GM21447 (cell line): ENCODE data around the gene MORN5.

ENCODE experiments used
- ATAC-seq: cut with Tn5 transposase; IDR thresholded peaks from one replicate; pipeline ENCODE4 v1.9.1; 2021; ENCODE audit not compliant: unreplicated experiment

The MORN5 gene

DNA sequence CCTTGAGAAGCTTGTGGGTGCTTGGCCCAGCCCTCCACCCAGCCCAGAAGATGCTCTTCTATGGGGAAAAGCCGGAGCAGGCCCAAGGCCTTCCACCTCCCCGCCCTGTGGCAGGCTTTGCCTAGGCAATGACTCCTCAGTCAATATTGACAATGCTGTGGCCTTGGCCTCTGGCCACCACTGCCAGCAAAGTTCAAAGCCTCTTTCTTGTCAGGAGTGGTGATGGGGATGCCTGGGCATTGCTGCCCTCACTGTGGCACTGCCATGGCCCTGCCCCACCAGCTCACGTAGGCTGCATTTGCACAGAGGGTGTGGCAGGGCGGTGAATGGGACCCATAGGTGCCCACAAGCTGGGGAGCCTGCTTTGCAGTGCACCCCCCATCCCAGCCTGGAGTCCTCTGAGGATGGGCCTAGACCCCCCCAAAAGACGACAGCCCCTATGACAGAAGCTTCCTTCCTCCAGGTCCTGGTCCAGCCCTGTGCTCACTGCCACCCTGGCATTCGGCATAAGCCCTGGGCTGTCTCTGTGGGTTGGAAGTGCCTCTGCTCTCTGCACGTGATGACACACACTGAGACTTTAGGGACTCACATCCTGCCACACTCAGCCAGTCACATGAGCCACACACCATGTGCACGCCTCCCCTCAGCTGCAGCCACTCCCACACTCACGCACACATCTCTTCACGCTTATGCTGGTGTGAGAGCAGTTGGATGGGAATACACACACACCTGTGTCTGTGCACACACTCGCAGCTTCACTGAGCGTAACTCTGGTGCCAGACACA is 31.1 kb downstream of the MORN5 start:
- ATAC-seq: no peak

DNA sequence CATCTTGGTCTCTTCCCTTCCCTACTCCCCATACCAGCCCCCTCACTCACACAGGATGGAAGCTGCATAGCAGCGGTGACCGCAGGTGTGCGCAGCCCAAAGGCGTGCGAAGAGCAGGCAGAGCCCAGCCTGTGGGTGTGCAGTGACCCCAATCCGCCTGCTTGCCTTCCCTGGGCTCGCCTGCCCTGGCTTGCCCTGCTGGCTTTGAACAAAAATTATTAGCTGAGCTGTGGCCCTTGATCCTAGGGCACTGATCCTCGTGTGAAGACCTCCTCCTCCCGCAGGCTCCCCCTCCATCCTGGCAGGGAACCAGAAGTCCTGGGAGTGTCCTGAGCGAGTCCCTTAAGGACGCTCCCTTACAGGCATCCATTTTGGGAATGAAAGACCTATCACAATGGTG is 31.9 kb downstream of the MORN5 start:
- no peak for ATAC-seq

DNA sequence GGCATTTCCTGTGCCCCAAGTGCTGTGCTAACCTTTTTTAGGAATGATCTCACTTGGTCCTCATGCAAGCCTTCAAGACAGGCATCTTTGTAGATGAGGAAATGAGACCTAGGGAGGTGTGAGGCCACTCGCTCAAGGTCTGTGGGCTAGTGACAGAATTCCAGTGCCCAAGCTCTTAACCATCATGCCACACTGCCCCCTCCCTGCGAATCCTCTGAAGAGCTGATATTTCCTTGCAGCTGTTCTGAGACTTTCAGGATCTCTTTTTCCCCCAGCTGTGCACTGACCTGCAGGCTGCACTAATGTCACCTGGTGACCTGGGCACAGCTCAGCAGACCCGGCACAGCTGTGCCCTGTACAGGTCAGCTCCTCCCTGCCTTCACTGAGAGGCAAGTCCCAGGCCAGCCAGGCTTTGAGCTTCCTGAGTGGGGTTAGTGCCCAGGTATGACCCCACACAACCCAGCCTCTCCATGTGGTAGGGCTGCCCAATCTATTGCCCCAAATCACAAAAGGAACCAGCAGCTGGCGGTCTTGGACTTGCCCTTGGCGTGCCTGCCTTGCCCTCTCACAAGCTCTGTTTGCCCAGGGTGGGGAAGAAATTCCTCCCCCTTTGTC is 32.7 kb downstream of the MORN5 start:
- no peak for ATAC-seq

DNA sequence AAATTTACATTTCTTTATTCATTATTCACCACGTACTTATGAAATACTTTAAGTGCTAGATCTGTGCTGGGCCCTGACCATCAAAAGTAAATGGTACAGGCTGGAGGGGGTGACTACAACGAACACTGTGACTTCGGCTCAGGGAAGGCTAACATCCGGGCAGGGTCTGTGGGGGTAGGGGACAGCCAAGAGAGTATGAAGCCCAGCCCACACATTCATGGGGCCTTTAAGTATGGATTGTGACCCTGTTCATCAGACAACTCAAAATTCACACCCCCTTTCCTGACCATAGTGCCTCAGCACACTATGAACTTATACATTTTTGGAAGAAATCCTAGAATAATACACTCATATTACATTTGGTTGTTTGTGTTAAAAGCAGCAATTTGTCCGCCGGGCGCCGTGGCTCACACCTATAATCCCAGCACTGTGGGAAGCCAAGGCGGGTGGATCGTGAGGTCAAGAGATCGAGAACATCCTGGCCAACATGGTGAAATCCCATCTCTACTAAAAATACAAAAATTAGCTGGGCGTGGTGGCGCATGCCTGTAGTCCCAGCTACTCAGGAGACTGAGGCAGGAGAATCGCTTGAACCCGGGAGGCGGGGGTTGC is 33.3 kb downstream of the MORN5 start:
- ATAC-seq: no peak

DNA sequence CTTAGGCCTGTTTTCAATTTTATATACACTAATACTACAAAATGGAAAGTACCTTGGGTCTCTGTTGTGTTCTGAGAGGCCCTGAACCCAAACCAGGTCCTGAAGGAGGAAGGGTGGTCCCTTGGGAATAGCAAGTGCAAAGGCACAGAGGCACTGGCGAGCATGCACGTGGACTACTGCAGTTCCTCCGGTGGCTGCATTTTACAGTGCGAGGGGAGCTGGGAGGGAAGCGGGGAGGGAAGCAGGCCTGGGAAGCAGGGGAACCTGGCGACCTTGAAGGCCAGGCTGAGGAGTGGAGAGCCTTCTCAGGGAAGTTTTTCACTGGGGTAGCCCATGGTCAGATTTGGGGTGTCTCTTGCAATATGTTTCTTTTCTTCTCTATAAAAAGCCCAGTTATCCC is 33.9 kb downstream of the MORN5 start:
- ATAC-seq: no peak

DNA sequence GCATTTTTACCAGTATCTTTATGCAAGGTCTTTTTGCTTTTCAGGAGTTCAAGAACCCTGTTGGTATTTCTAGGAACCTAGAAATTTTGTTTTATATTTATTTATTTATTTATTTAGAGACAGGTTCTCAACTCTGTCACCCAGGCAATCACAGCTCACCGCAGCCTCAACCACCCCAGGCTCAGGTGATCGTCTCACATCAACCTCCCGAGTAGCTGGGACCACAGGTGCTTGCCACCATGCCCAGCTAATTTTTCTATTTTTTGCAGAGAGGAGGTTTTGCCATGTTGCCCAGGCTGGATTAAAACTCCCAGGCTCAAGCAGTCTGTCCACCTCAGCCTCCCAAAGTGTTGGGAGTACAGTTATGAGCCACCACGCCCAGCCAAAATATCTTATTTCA is 36.2 kb downstream of the MORN5 start:
- no peak for ATAC-seq

DNA sequence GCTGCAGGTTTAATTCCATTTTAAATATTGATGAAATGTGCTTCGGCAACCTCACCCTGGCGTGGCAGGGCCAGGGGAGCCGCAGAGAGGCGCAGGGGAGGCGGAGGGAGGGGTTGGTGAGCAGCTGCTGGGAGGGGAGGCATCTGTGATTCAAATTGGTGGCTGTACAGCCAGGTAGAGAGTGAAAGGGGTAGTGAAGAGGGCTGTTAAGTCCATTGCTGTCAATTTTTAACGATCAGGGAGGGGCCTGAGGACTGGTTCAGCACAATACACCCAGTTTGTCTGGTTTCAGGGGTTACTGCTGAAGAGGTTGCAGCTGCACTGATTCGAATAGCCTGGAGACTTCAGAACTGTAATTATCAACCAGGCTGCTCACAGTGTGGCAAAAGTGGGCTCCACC is 37.7 kb downstream of the MORN5 start:
- no peak for ATAC-seq

DNA sequence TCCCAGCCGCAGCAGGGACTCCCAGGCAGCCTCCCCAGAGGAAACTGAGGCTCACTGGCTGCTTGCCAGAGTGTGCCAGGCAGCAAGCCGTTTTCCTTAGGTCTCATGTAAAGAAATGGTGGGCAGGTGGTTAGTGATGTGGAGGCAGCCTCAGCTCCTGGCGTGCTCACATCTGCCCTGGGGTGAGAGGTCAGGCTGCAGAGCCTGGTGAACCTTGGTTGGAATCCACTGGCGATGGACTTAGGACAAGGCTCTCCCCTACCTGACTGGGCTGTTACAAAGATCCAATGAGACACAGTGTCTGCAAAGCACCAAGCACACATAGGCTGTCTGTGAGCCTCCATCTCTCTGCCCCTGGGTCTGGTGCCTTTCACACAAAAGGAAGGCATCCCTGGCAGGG is 38.2 kb downstream of the MORN5 start:
- ATAC-seq: no peak

DNA sequence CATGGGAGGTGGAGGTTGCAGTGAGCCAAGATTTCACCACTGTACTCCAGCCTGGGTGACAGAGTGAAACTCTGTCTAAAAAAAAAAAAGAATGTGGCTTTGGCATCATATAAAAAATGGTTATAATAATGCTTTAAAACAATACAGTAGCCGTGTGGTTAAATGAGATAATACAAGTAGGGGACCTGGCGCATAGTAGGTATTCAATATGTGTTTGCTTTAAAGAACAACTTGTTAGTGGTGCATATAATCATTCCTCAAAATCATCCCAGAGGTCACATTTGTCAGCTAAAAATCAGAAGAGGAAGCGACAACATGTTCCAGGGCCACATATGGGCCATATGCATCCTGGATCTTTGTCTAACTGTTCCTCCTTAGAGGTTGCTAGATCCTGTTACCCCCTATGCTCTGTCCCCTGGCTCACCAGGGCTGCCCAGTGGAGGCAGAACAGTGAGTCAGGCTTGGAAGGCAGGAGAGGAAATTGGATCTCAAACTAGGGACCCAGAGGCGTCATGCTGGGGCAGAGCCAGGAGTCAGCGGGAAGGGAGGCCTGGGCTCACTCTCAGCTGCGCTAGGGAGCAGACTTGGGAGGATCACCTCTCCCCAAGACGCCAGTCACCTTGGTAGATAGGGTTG is 41.4 kb downstream of the MORN5 start:
- no peak for ATAC-seq

DNA sequence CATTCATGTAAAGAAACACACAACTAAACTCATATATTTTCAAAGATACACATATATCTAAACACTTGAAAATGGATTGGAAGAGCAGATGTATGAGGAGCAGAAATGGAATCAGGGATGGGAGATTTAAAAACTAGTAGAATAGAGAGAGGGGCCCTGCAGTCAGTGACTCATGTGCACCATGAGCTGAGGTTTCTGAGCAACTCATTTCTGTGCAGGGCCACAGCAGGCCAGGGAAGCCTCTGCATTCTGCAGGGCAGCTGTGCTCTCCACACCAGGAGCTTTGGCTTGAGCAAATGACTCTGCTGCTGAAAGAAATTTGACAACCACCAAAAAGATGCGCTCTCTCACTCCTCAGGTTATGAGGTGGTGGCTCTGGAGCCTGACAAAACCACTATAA is 41.9 kb downstream of the MORN5 start:
- no peak for ATAC-seq

DNA sequence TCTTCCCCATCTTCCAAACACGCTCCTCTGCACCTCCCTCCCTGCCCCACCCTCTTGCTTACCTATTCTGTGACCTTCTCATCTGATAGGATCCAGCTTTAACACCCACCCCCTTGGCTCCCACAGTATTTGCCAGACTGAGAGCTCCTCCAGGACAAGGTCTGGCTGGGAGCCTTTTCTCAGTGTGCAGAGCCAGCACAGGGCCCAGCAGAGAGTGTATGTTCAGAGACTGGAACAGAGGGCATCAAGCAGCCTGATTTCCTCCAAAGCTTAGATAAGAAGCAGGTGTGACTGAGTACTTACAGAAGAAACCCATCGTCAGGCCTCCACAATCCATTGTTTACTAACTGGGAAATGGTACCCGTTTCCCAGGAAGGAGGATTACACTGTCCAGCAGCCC is 42.4 kb downstream of the MORN5 start:
- ATAC-seq: no peak

DNA sequence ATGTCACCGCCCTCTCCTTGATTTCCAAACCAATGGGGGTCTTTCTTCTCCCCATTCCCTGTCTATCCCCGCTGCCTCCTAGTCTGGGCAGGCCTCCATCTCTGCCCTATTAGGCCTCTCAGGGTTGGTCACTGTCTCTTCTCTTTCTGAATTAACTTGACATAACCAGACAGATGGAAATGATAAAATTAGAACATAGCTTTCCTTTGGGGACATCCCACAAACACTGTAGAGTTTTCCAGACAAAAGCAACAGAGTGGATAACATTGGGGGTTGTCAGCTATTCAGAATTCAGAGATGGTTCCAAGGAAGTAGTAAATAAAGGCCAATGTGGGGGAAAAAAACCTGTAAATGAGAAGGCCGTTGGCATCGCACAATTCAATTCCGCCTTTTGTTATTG is 44.3 kb downstream of the MORN5 start:
- no peak for ATAC-seq

DNA sequence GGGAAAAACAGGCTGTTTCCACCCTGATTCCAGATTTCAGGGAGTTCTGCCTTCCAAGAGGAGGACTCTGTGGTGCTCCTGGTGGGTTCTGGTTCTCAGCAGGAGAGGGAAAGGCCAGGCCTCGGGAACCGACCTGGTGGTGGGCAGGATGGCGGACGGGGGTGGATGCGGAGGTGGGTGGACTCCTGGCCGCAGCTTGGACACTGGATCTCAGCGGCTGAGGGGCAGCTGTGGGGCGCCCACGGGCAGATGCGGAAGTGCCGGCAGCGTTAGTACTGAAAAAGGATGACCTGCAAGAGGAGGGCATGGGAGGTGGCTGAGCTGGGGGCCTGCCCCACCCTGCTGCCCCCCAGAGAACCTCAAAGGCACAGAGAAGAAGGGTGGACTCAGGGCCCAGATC is 44.8 kb downstream of the MORN5 start:
- ATAC-seq: no peak

DNA sequence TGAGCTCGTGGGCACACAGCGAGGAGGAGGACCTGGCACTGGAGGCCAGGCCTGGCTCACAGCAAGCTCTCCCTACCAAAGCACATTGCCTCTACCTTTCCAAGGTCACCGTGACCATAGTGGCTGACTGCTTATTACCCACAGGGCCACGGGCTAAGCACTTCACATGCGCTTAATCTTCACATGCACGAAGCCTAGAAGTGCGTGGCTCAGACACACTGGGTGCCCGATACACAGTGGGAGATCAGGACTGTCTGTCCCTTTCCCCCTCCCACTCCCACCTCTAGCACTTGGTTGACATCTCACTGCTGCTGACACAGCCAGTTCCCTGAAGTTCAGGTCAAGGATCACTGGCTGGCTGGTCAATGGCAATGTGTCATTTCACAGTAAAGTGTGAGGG is 45.5 kb downstream of the MORN5 start:
- no peak for ATAC-seq

DNA sequence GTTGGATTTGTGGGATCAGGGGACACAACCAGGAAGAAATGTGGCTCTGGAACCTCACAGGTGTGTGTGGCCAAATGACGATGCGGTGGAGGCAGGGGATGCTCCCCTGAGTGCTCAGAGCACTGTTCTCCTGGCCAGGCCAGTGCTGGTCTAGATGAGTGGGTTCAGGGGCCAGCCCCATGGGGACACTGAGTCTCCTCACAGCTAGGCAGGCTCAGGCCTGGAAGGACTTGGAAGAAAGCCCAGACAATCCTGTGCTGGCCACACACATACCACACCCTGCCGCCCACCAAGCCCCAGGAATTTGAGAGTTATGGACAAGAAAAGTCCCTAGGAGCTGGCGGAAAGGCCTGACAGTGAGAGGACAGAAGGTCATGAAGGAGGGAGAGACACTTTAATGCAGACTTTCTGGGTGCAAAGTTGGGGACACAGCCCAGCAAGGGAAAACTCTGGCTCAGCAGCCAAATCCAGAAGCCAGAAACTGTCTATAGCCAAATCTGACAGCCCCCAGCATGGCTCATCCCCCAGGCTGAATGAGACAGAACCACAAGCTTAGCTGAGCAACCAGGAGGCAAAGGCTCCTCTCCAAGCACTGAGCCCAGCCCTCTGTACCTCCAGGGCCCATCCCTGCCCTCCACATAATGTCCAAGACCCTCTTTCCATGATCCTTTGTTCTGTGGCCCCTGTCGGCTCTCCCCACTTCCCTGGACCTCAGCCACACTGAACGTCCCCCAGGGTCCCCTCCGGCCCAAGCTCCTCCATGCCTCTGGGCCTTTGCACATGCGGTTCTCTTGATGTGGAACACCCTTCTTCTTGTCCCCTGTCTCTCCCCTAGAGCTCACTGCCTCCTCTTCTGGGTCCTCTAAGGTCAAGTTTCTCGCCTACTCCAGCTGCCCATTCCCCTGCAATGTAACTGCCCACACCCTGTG is 46.7 kb downstream of the MORN5 start:
- no peak for ATAC-seq

DNA sequence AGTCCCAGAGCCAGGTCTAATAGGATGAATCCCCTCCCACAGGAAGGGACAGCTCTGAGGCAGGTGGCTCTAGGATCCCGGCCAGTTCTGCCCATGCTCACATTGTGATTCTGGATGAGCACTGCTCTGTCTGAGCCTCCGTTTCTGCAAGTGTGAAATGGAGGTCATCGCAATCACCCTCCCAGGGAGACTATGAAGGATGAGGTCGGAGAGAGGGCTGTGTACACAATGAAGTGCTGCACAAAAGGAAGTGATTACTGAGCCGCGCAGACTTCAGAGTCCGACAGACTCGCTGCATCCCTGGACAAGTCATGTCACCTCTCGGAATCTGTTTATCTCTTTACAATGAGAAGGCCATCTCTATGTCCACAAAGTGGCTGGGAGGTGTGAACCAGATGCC is 47.4 kb downstream of the MORN5 start:
- ATAC-seq: no peak

DNA sequence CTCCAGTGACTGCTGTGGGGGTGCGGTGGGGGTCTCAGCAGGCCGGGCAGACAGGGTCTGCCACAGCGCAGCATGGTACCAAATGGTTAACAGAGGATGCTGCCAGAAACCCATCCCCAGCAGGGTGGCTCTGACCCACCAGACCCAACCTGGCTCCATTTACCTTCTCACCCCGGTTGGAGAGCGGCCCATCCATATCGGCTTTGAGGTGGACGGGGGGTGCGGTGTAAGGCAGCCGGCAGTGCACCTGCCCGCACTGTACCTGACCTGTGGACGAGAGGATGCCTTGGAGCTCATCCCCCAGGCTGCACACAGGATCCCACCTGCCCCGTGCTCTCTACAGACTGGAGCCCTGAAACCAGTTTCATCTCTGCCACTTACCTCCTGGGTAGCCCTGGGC is 49.7 kb downstream of the MORN5 start:
- no peak for ATAC-seq

DNA sequence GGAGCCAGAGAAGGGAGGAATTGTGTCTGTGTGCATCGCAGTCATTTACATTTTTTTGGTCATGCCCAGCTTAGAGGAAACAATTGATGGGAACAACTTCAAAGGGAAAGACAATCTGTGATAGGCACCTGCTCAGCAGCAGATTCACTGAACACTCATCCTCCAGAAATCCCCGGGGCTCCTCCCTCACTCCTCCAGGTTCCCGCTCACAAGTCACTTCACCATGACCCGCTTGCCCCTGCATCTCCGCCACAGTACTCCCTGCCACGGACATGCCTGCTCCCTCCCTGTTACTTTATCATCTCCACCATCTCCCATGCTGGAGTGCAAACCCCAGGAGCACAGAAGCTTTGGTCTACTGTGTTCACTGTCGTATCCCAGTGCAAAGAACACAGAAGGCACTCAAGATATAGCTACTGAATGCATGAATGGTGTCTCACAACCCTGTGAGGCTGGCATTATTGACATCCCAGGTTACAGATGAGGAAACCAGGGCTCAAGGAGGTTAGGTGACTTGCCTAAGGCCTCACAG is 52.8 kb downstream of the MORN5 start:
- ATAC-seq: no peak

DNA sequence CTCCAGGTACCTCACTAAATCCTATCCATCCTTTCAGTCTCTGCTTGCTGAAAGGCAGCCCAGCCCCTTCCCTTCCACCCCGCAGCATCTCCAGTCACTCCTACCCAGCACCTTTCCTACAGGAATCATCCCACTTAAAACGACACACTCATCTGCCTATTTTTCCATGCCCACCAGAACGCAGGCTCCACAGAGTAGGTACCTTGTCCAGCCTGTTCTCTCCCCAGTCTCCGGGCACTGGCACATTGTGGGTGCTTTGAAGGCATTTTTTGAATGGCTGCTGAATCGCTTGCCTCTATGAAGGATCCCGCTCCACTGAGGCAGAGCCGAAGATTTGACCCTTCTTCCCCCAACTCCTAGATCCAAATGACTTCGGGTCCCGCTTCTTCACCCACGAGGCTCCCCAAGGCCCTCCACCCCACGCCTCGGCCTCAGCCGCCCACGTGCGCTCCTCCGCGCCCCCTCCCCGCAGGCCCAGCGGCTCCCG is 53.4 kb downstream of the MORN5 start:
- ATAC-seq: no peak

DNA sequence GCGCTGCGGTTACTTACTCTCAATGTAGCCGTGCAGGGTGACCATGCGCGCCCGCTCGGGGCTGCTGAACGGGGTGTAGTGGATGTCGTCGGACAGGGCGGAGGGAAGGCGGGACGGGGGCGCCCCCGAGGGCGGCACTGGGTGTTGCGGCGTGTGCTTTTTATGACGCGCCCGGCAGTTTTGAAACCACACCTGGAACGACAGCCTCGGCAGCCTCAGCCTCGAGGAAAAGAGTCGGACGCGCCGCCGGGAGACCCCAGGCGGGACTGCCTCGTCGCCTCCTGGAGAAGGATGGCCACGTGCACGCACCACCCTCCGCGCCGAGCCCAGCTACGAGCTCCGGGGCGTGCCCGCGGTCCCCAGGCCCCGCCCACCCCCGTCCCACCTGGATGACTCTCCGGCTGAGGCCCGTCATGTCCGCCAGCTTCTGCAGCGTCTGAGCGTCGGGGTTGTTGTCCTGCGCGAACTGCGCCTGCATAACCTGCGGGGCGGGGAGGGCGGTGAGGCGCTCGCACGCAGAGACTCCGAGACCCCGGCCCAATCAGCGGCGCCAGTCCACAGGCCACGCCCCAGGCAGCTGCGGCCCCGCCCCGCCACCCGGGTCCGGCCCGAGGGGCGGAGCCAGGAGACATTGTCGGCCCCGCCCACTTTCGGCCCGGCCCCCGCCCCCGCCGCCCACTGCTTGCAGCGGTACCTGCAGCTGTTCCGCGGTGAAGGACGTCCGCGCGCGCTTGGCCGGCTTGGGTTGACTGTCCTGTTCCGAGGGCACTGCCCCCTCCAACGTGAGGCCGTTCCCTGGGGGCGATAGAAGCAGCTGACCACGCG is 54.1 kb downstream of the MORN5 start:
- ATAC-seq: no peak
